ENCODE data around the gene DAZAP1. TPM values are rescaled to one million over a fixed set of nuclear protein-coding genes. Genes with fewer than 3 reads are reported as not detected.
A peak's percentile ranks its signal among the peaks of the same experiment; 100 is the strongest.

Gene DAZAP1
- total and polyA plus RNA-seq, 2 experiments from 2014 or later: 11.0 to 56.6 TPM

DNA sequence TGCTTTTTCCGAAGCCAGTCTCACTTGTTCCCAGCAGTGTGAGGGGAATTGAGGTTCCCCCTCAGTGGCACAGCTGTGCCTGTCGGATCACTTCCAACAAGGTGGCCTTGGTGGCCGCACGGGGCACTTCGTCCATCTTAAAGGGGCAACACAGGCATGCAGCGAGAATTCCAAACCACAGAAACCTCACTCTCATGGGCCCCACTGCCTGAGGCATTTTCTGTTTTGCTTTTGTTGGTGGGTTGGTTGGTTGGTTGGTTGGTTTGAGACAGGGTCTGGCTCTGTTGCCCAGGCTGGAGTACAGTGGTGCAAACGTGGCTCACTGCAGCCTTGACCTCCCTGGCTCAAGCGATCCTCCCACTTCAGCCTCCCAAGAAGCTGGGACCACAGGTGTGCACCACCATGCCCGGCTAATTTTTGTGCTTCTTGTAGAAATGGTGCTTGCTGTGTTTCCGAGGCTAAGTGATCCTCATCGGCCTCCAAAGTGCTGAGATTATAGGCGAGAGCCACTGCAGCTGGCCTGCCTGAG, 27.4 kb upstream of the DAZAP1 start:
- in situ Hi-C loops (cut with MboI): no loop called here
- H3K4me1 ChIP-seq (ENCODE audit: insufficient read depth): no peaks in the 10 kb centered on the region
- H3K4me3 ChIP-seq: no peak overlapping the region
- H3K36me3 ChIP-seq (ENCODE audit: low read depth): 0 out of 2 replicates have a peak, but pooled peaks cover 3% of the 10 kb centered on the region
- DNase-seq: no peak
- H2AFZ ChIP-seq: no peak overlapping the region
- no peaks in the 10 kb centered on the region for H3K9me2 ChIP-seq (ENCODE audit: insufficient read depth)
- no peak overlapping the region for H3K4me2 ChIP-seq (ENCODE audit: unreplicated experiment)
- H3K79me2 ChIP-seq (ENCODE audit: insufficient read depth): peaks cover 13% of the 10 kb centered on the region
- no peak for TF ChIP-seq EZH2phosphoT487 (IDR thresholded peaks at IDR 0.05; ENCODE audit: insufficient read depth, low read depth)
- TF ChIP-seq EZH2 (IDR thresholded peaks at IDR 0.05; ENCODE audit: insufficient read depth, poor library complexity, severe bottlenecking): no peak
- no peaks in the 10 kb centered on the region for H4K20me1 ChIP-seq (ENCODE audit: insufficient read depth)
- H3F3A ChIP-seq (ENCODE audit: insufficient read depth): peaks cover 16% of the 10 kb centered on the region
- no peaks in the 10 kb centered on the region for H3K9me3 ChIP-seq (ENCODE audit: low read depth)
- WGBS, 2 experiments (ENCODE audit: low coverage in 1 of 2, low lambda C conversion rate in 2 of 2, missing lambda C conversion rate in 2 of 2): 79% methylated on average over 12 of the region's 12 CpGs
- no peak overlapping the region for H3K27ac ChIP-seq
- no peaks in the 10 kb centered on the region for H3K27me3 ChIP-seq (replicated peaks; ENCODE audit: insufficient read depth)
- no peak overlapping the region for H3K9ac ChIP-seq

GRCh38 chr19:1382250-1382649, 25.1 kb upstream of the DAZAP1 start:
- Histone ChIP-seq H3K9ac (no peak overlapping the region), H3K4me3 (no peak overlapping the region), H2AFZ (no peak overlapping the region), H3K36me3 (ENCODE audit: low read depth) (no peaks in the 10 kb centered on the region), H3K27ac (no peak overlapping the region), H4K20me1 (ENCODE audit: insufficient read depth) (no peaks in the 10 kb centered on the region), H3K27me3 (replicated peaks; ENCODE audit: insufficient read depth) (no peaks in the 10 kb centered on the region), H3K9me3 (ENCODE audit: low read depth) (no peaks in the 10 kb centered on the region), H3K4me1 (ENCODE audit: insufficient read depth) (no peaks in the 10 kb centered on the region), H3K4me2 (ENCODE audit: unreplicated experiment) (no peak overlapping the region), H3F3A (ENCODE audit: insufficient read depth) (peaks cover 16% of the 10 kb centered on the region), H3K9me2 (ENCODE audit: insufficient read depth) (no peaks in the 10 kb centered on the region), H3K79me2 (ENCODE audit: insufficient read depth) (peaks cover 33% of the 10 kb centered on the region)
- WGBS, 2 experiments (ENCODE audit: low coverage in 1 of 2, low lambda C conversion rate in 2 of 2, missing lambda C conversion rate in 2 of 2): 66 to 74% methylated on average over 3 of the region's 3 CpGs
- in situ Hi-C loops (cut with MboI): no loop called here
- no peak for DNase-seq
- TF ChIP-seq EZH2 (IDR thresholded peaks at IDR 0.05; ENCODE audit: insufficient read depth, poor library complexity, severe bottlenecking) (no peak), EZH2phosphoT487 (IDR thresholded peaks at IDR 0.05; ENCODE audit: insufficient read depth, low read depth) (no peak)

DNA sequence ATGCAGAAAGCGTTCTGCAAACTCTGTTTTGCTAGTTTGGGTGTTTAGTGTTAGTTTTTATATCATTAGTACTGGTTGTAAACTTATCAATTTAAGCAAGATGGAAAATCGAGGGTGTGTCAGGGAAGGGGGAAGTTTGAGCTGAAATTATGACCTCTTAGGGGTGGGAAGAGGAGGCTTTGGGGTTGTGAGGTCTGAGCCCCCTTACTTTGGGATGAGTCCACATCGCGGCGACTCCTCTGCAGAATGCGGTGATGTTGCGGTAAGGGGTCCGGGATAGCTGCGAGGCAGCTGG, 24.4 kb upstream of the DAZAP1 start:
- no peak overlapping the region for H3K9ac ChIP-seq
- H2AFZ ChIP-seq: no peak overlapping the region
- in situ Hi-C loops (cut with MboI): no loop called here

DNA sequence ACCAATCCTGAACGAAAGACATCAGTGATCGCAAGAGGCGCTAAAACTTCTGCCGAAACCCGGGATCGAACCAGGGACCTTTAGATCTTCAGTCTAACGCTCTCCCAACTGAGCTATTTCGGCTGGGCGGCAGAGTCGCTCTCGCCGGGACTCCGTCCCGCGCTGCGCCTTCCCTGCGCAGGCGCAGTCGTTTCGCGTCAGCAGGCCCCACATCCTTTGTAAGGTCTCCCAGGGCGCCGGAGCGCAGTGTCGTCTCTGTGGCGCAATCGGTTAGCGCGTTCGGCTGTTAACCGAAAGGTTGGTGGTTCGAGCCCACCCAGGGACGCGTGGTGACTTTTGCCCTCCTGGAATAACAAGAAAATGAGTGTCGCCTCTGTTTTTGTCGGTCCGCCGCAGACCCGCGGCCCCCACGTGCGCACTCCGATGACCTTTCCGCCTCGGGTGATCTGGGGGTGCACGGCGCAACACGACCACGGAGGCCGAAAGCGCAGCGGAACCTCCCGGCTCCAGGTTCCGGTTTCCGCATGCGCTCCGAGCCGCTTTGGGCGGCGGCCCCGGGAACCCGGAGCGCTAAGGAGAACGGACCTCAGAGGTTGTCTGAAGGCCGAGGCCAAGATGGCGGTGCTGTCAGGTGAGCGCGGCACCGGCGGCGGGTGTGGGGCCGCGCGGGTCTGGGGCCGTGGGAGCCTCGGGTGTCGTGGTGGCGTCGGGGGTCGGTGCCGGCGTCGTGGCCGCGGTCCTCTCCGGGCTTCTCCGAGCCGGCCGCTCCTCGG, 23.9 kb upstream of the DAZAP1 start, which contains the start of gene NDUFS7:
Gene NDUFS7, plus strand, starts transcription at position 596 of the 773 bp plus-strand sequence. Its CDS starts 20 bp downstream, at position 616.
- H3F3A ChIP-seq (ENCODE audit: insufficient read depth): peaks cover 16% of the 10 kb centered on the region
- peak within 1 kb of the TSS; percentile 82 for H3K9ac ChIP-seq
- H3K27me3 ChIP-seq (replicated peaks; ENCODE audit: insufficient read depth): no peaks in the 10 kb centered on the region
- no peaks in the 10 kb centered on the region for H3K4me1 ChIP-seq (ENCODE audit: insufficient read depth)
- DNase-seq: peak; percentile 93
- TF ChIP-seq EZH2phosphoT487 (IDR thresholded peaks at IDR 0.05; ENCODE audit: insufficient read depth, low read depth): no peak
- peak within 1 kb of the TSS; percentile 87 for H3K4me2 ChIP-seq (ENCODE audit: unreplicated experiment)
- in situ Hi-C loops (cut with MboI): no loop called here
- no peaks in the 10 kb centered on the region for H3K36me3 ChIP-seq (ENCODE audit: low read depth)
- peak within 1 kb of the TSS; percentile 61 for H3K27ac ChIP-seq
- no peaks in the 10 kb centered on the region for H3K9me3 ChIP-seq (ENCODE audit: low read depth)
- H4K20me1 ChIP-seq (ENCODE audit: insufficient read depth): no peaks in the 10 kb centered on the region
- H3K4me3 ChIP-seq: peak within 1 kb of the TSS; percentile 88
- H2AFZ ChIP-seq: peak within 1 kb of the TSS; percentile 78
- H3K79me2 ChIP-seq (ENCODE audit: insufficient read depth): peaks cover 36% of the 10 kb centered on the region
- WGBS, 2 experiments (ENCODE audit: low coverage in 1 of 2, low lambda C conversion rate in 2 of 2, missing lambda C conversion rate in 2 of 2): 1% methylated on average over 83 to 88 of the region's 90 CpGs
- no peaks in the 10 kb centered on the region for H3K9me2 ChIP-seq (ENCODE audit: insufficient read depth)

More for the DNA sequence above, 24.4 kb upstream of the DAZAP1 start:
- no peak for DNase-seq
- 5 to 7% methylated on average over 9 of the region's 9 CpGs for whole genome bisulfite sequencing, 2 experiments (ENCODE audit: low coverage in 1 of 2, low lambda C conversion rate in 2 of 2, missing lambda C conversion rate in 2 of 2)
- no peaks in the 10 kb centered on the region for H4K20me1 ChIP-seq (ENCODE audit: insufficient read depth)
- no peaks in the 10 kb centered on the region for H3K36me3 ChIP-seq (ENCODE audit: low read depth)
- no peaks in the 10 kb centered on the region for H3K27me3 ChIP-seq (replicated peaks; ENCODE audit: insufficient read depth)
- H3K27ac ChIP-seq: no peak overlapping the region
- H3K4me3 ChIP-seq: no peak overlapping the region
- no peaks in the 10 kb centered on the region for H3K9me2 ChIP-seq (ENCODE audit: insufficient read depth)
- H3K4me2 ChIP-seq (ENCODE audit: unreplicated experiment): no peak overlapping the region
- peaks cover 16% of the 10 kb centered on the region for H3F3A ChIP-seq (ENCODE audit: insufficient read depth)
- no peaks in the 10 kb centered on the region for H3K9me3 ChIP-seq (ENCODE audit: low read depth)
- no peaks in the 10 kb centered on the region for H3K4me1 ChIP-seq (ENCODE audit: insufficient read depth)
- peaks cover 36% of the 10 kb centered on the region for H3K79me2 ChIP-seq (ENCODE audit: insufficient read depth)
- no peak for TF ChIP-seq EZH2 (IDR thresholded peaks at IDR 0.05; ENCODE audit: insufficient read depth, poor library complexity, severe bottlenecking)
